Measurements from ENCODE around the gene P3H3.
"Not testable (repeated sequence)": the region's sequence is repeated elsewhere in the genome, so short reads cannot be mapped to it uniquely, and the experiment has no call there.

Gene P3H3

DNA sequence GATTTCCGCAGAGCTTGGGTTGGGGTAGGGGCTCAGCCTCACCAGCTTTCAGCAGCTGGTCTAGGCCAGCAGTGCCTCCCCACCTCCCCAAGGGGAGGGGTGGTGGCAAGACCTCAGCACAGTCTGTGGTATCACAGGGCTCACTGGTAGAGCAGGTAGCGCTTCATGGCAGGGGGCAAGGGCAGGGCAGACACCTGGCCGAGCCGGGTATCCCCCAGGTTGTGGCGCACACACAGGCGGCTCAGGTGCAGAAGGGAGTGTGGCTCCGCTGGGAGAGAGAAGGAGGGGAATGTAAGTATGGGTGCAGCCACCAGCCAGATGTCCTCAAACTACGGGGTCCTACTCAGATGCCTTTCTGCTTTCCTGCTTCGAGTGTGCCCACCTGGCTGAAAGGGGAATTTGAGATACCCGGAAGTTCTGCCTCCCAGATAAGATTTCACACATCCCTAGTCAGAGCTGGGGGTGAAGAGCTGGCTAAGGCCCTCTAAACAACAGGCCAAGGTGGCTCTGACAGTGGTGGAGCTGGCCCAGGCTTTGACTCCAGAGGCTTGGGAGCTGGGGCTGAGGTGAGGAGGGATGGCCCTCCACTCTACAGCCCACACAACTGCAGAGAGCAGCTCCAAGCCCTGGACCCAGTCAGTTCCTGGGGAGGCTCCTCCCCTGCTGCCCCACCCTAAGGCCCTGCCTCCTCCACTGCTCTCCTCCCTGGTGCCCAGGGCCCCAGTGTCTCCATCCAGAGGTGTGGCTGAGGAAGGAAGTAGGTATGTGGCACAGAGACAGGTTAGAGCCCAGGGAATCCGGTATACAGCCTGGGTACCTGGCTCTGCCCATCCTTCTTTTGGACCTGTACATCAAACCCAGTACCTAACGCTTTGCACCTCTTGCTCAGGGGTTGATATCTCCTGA is 43.1 kb downstream of the P3H3 start:
- peak overlapping the region; percentile 99; the same call in 1 of the 2 replicates for H3K4me2 ChIP-seq (ENCODE audit: low read length)
- TF ChIP-seq CTCF (IDR thresholded peaks at IDR 0.05; ENCODE audit: low read depth, low read length) = no peak
- TF ChIP-seq EZH2phosphoT487 (IDR thresholded peaks at IDR 0.05; ENCODE audit: low read depth) = no peak
- H3K27ac ChIP-seq (ENCODE audit: low read length) = peak overlapping the region; percentile 36

DNA sequence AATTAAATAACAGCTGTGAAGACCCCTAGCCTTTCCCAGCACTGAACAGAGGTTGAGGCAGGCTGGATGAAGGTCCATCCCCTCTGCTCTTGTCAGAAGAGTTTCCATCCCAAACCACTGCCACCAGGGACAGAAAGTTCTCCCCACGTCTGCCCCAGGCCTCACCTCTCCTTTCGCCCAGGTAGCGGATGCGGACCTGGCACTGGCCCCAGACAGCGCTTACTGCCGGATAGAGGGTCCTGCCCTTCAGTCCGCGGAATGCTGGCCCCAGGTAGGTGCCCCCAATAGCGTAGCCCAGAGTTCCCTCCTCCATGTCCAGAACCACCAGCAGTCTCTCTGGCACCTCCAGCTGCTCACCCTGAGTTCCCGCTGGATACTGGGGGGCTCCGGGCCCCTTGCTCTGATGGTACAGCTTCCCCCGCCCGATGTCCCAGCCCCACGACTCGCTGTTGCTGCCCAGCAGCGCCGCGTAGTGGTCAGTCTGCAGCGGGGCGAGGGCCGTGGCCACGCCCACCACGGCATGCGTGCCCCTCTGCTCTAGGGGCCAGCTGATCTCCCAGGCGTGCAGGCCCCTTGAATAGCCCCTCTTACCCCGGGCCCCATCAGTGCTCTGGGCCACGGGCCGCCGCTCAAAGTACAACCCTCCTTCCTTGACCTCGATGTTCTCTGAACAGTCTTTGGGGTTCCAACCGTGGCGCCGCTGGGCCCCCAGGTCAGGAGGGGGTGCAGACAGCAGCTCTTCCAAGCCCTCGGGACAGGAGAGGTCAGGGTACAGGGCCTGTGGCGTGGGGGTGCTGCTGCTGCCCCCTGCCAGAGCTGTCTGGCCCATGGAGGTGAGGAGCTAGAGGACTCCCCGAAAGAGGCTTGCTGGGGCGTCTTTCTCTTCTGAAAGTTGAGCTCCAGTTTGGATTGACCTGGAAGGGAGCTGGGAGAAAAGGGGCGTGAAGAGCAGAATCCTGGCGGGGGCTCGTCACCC is 44.2 kb downstream of the P3H3 start:
- Histone ChIP-seq H3K36me3 (replicated peaks; ENCODE audit: low read depth, low read length) (peaks cover 40% of the 10 kb centered on the region), H3K4me2 (ENCODE audit: low read length) (peak overlapping the region; percentile 99), H3K4me1 (ENCODE audit: low read length) (peaks cover 43% of the 10 kb centered on the region), H3K9me3 (ENCODE audit: insufficient read depth, low read length) (no peaks in the 10 kb centered on the region), H3K27ac (ENCODE audit: low read length) (peak overlapping the region; percentile 36), H3K79me2 (ENCODE audit: low read length) (peaks cover 25% of the 10 kb centered on the region), H3K4me3 (ENCODE audit: low read length) (peak overlapping the region; percentile 79), H3K27me3 (ENCODE audit: low read depth, low read length) (no peaks in the 10 kb centered on the region), H2AFZ (ENCODE audit: low read depth, low read length) (no peak overlapping the region), H3K9ac (ENCODE audit: low read length) (peak overlapping the region; percentile 63), H4K20me1 (ENCODE audit: insufficient read depth, low read length) (peaks cover 36% of the 10 kb centered on the region)
- no peak for TF ChIP-seq EZH2phosphoT487 (IDR thresholded peaks at IDR 0.05; ENCODE audit: low read depth)
- TF ChIP-seq CTCF (IDR thresholded peaks at IDR 0.05; ENCODE audit: low read depth, low read length) = peak; percentile 79

More for the DNA sequence above, 43.1 kb downstream of the P3H3 start:
- Histone ChIP-seq H3K27me3 (ENCODE audit: low read depth, low read length) (no peaks in the 10 kb centered on the region), H3K79me2 (ENCODE audit: low read length) (peaks cover 25% of the 10 kb centered on the region), H3K36me3 (replicated peaks; ENCODE audit: low read depth, low read length) (peaks cover 36% of the 10 kb centered on the region), H3K9me3 (ENCODE audit: insufficient read depth, low read length) (no peaks in the 10 kb centered on the region), H2AFZ (ENCODE audit: low read depth, low read length) (no peak overlapping the region), H4K20me1 (ENCODE audit: insufficient read depth, low read length) (peaks cover 36% of the 10 kb centered on the region), H3K4me1 (ENCODE audit: low read length) (peaks cover 50% of the 10 kb centered on the region), H3K4me3 (ENCODE audit: low read length) (peak overlapping the region; percentile 79; the same call in 1 of the 2 replicates), H3K9ac (ENCODE audit: low read length) (no peak overlapping the region)

DNA sequence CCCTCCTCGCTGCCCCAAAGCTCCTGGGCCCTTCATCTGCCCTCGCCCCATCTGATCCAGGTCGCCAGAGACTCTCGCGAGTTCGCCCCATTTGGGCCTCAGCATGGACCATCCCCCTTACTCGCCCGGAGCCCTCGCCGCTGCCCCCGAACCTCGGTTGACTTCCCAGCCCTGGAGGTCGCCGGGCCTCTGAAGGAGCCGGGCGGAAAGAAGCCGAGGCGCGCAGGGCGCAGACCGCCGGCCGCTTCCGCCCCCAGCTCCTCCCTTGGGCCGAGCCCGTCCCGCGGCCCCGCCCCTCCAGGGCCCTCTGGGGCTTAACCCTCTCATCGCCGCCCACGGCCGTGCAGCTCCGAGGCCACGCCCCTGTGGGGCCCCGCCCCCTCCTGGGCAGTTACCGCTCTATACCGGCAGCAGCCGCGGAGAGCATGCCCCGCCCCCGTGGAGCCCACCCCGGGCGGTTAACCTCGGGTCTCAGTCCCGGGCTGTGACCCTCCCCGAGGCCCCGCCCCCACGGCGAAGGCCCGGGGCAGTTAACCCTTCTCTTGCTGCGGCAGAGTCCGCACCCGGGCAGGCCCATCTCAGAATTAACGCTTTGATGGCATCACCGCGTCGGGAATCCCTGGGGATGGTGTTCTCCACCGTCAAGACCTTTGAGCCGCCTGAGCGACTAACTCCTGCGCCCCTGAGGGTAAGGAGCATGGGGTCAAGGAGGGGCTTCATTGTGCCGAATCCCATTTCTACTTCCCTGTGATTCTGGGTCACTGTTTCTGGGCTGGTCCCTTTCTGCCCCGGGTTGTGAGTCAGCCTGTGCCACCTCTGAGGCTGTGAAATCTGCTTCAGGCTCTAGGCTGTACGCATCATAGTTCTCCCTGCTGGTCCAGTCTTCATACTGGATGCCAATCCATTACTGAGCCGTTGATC is 45.1 kb downstream of the P3H3 start, which contains the start of gene SPSB2:
Gene SPSB2, minus strand, starts transcription at position 210 of the 921 bp plus-strand sequence. CDS start 402 bp downstream, outside the sequence.
- Histone ChIP-seq H3K36me3 (replicated peaks; ENCODE audit: low read depth, low read length) (peaks cover 37% of the 10 kb centered on the region), H3K9me3 (ENCODE audit: insufficient read depth, low read length) (no peaks in the 10 kb centered on the region), H3K4me2 (ENCODE audit: low read length) (peak within 1 kb of the TSS; percentile 99), H2AFZ (ENCODE audit: low read depth, low read length) (peak within 1 kb of the TSS; percentile 67; the same call in 1 of the 2 replicates), H3K27me3 (ENCODE audit: low read depth, low read length) (no peaks in the 10 kb centered on the region), H4K20me1 (ENCODE audit: insufficient read depth, low read length) (peaks cover 33% of the 10 kb centered on the region), H3K79me2 (ENCODE audit: low read length) (peaks cover 15% of the 10 kb centered on the region), H3K27ac (ENCODE audit: low read length) (peak within 1 kb of the TSS; percentile 36), H3K4me3 (ENCODE audit: low read length) (peak within 1 kb of the TSS; percentile 79), H3K9ac (ENCODE audit: low read length) (peak within 1 kb of the TSS; percentile 63), H3K4me1 (ENCODE audit: low read length) (peaks cover 43% of the 10 kb centered on the region)
- TF ChIP-seq EZH2phosphoT487 (IDR thresholded peaks at IDR 0.05; ENCODE audit: low read depth) (no peak), CTCF (IDR thresholded peaks at IDR 0.05; ENCODE audit: low read depth, low read length) (no peak)

- H3K9ac ChIP-seq (ENCODE audit: low read length) = not testable (repeated sequence)
- H3K36me3 ChIP-seq (replicated peaks; ENCODE audit: low read depth, low read length) = peaks cover 31% of the 10 kb centered on the region
These were observed 45.8 kb downstream of the P3H3 start for GRCh38 chr12:6874015-6874368.

DNA sequence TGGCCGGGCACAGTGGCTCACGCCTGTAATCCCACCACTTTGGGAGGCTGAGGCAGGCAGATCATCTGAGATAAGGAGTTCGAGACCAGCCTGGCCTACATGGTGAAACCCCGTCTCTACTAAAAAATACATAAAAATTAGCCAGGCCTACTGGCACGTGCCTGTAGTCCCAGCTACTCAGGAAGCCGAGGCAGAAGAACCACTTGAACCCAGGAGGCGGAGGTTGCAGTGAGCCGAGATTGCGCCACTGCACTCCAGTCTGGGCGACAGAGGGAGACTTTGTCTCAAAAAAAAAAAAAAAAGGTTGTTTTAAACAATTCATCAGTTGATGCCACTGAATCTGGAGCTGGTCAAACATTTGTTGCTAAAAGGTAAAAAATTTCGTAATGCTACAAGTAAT is 51.6 kb downstream of the P3H3 start:
- not testable (repeated sequence) for H3K27me3 ChIP-seq (ENCODE audit: low read depth, low read length); H3K27ac ChIP-seq (ENCODE audit: low read length); H2AFZ ChIP-seq (ENCODE audit: low read depth, low read length); H3K9ac ChIP-seq (ENCODE audit: low read length); H3K9me3 ChIP-seq (ENCODE audit: insufficient read depth, low read length); H3K4me3 ChIP-seq (ENCODE audit: low read length); H3K4me2 ChIP-seq (ENCODE audit: low read length); H3K36me3 ChIP-seq (replicated peaks; ENCODE audit: low read depth, low read length); H3K79me2 ChIP-seq (ENCODE audit: low read length); H3K4me1 ChIP-seq (ENCODE audit: low read length); H4K20me1 ChIP-seq (ENCODE audit: insufficient read depth, low read length)

More at GRCh38 chr12:6874015-6874368, 45.8 kb downstream of the P3H3 start:
- H3K9me3 ChIP-seq (ENCODE audit: insufficient read depth, low read length); H2AFZ ChIP-seq (ENCODE audit: low read depth, low read length); H3K27ac ChIP-seq (ENCODE audit: low read length); H3K27me3 ChIP-seq (ENCODE audit: low read depth, low read length); H3K79me2 ChIP-seq (ENCODE audit: low read length): not testable (repeated sequence)
- Histone ChIP-seq H4K20me1 (ENCODE audit: insufficient read depth, low read length) (peaks cover 27% of the 10 kb centered on the region), H3K4me3 (ENCODE audit: low read length) (peak overlapping the region; percentile 79), H3K4me1 (ENCODE audit: low read length) (peaks cover 37% of the 10 kb centered on the region), H3K4me2 (ENCODE audit: low read length) (peak overlapping the region; percentile 99)

Data from OCI-LY3 (cell line).